GM19324 (cell line): ENCODE measurements around the gene CDC42SE1.

Experiments
- ATAC-seq: cut with Tn5 transposase; IDR thresholded peaks from one replicate; pipeline ENCODE4 v1.9.1; 2021; ENCODE audit warnings: mild to moderate bottlenecking, moderate library complexity; ENCODE audit not compliant: unreplicated experiment, low FRiP score

CDC42SE1 gene

GRCh38 chr1:151054971-151055547, 4.4 kb downstream of the CDC42SE1 start:
- ATAC-seq, result no peak

GRCh38 chr1:151051356-151052009, 7.9 kb downstream of the CDC42SE1 start:
- ATAC-seq, result no peak

- no peak for ATAC-seq
Measured at GRCh38 chr1:151050051-151050688, 9.3 kb downstream of the CDC42SE1 start.

GRCh38 chr1:151049458-151049857, 10.0 kb downstream of the CDC42SE1 start:
- no peak for ATAC-seq

- no peak for ATAC-seq
Measured at GRCh38 chr1:151048645-151049032, 10.8 kb downstream of the CDC42SE1 start.

GRCh38 chr1:151047925-151048644, 11.3 kb downstream of the CDC42SE1 start:
- peak; percentile 48 for ATAC-seq

- ATAC-seq, result peak; percentile 45
Measured at GRCh38 chr1:151047591-151047924, 11.9 kb downstream of the CDC42SE1 start, which contains the start of gene C1orf56. Gene C1orf56 (plus strand): TSS chr1:151047751. CDS start chr1:151047848, 97 bp downstream.

- no peak for ATAC-seq
Measured at GRCh38 chr1:151043163-151043562, 16.3 kb downstream of the CDC42SE1 start.

GRCh38 chr1:151039521-151039920, 19.9 kb downstream of the CDC42SE1 start:
- no peak for ATAC-seq

GRCh38 chr1:151037032-151037431, 22.4 kb downstream of the CDC42SE1 start:
- ATAC-seq, result no peak

- ATAC-seq, result no peak
Measured at GRCh38 chr1:151036356-151036755, 23.1 kb downstream of the CDC42SE1 start, which contains the start of gene BNIPL. Gene BNIPL (plus strand): TSS chr1:151036586. CDS start chr1:151036726, 140 bp downstream.

- no peak for ATAC-seq
Measured at GRCh38 chr1:151035167-151035566, 24.3 kb downstream of the CDC42SE1 start.

GRCh38 chr1:151032164-151032563, 27.3 kb downstream of the CDC42SE1 start:
- ATAC-seq, result no peak

GRCh38 chr1:151026460-151026859, 33.0 kb downstream of the CDC42SE1 start:
- ATAC-seq, result no peak

- ATAC-seq, result no peak
Measured at GRCh38 chr1:151024540-151025146, 34.8 kb downstream of the CDC42SE1 start.

- no peak for ATAC-seq
Measured at GRCh38 chr1:151013518-151013917, 45.9 kb downstream of the CDC42SE1 start.

- no peak for ATAC-seq
Measured at GRCh38 chr1:151012684-151013471, 46.5 kb downstream of the CDC42SE1 start.

- ATAC-seq, result no peak
Measured at GRCh38 chr1:151011154-151011850, 48.1 kb downstream of the CDC42SE1 start.

GRCh38 chr1:151010346-151010726, 49.1 kb downstream of the CDC42SE1 start:
- no peak for ATAC-seq
